ENCODE data around the gene HOXA1.

HOXA1 gene

GRCh38 chr7:27111042-27111750 is 15.4 kb upstream of the HOXA1 start:
- Histone ChIP-seq H2AFZ (ENCODE audit: low read length) (no peak overlapping the region), H3K79me2 (ENCODE audit: insufficient read depth, low read length) (no peaks in the 10 kb centered on the region), H3K27ac (ENCODE audit: low read depth, low read length, poor library complexity, severe bottlenecking) (no peak overlapping the region), H3K36me3 (ENCODE audit: insufficient read depth, low read length) (no peaks in the 10 kb centered on the region), H3K4me3 (ENCODE audit: low read depth, low read length, poor library complexity, severe bottlenecking) (no peak overlapping the region), H3K9me3 (ENCODE audit: low read length) (no peaks in the 10 kb centered on the region), H4K20me1 (ENCODE audit: insufficient read depth, low read length) (no peaks in the 10 kb centered on the region), H3K4me1 (ENCODE audit: insufficient read depth, low read length, severe bottlenecking) (no peaks in the 10 kb centered on the region), H3K27me3 (ENCODE audit: insufficient read depth, low read length) (no peaks in the 10 kb centered on the region), H3K9me2 (ENCODE audit: low read depth, low read length) (no peaks in the 10 kb centered on the region), H3K4me2 (ENCODE audit: low read length) (no peak overlapping the region), H3K9ac (ENCODE audit: low read length) (no peak overlapping the region), H3F3A (ENCODE audit: insufficient read depth, low read length) (no peaks in the 10 kb centered on the region)
- TF ChIP-seq EZH2 (IDR thresholded peaks at IDR 0.05; ENCODE audit: borderline replicate concordance, low read length) (no peak), CTCF (IDR thresholded peaks at IDR 0.05; ENCODE audit: low read length) (no peak)

GRCh38 chr7:27110186-27111031 is 14.6 kb upstream of the HOXA1 start:
- H3K4me2 ChIP-seq (ENCODE audit: low read length): no peak overlapping the region
- H3K9me3 ChIP-seq (ENCODE audit: low read length): no peaks in the 10 kb centered on the region
- no peaks in the 10 kb centered on the region for H3K27me3 ChIP-seq (ENCODE audit: insufficient read depth, low read length)
- TF ChIP-seq EZH2 (IDR thresholded peaks at IDR 0.05; ENCODE audit: borderline replicate concordance, low read length) (no peak), CTCF (IDR thresholded peaks at IDR 0.05; ENCODE audit: low read length) (no peak)
- H3K9me2 ChIP-seq (ENCODE audit: low read depth, low read length): no peaks in the 10 kb centered on the region
- no peaks in the 10 kb centered on the region for H3F3A ChIP-seq (ENCODE audit: insufficient read depth, low read length)
- no peaks in the 10 kb centered on the region for H3K36me3 ChIP-seq (ENCODE audit: insufficient read depth, low read length)
- no peak overlapping the region for H3K9ac ChIP-seq (ENCODE audit: low read length)
- no peaks in the 10 kb centered on the region for H4K20me1 ChIP-seq (ENCODE audit: insufficient read depth, low read length)
- H3K4me3 ChIP-seq (ENCODE audit: low read depth, low read length, poor library complexity, severe bottlenecking): no peak overlapping the region
- H3K27ac ChIP-seq (ENCODE audit: low read depth, low read length, poor library complexity, severe bottlenecking): no peak overlapping the region
- H2AFZ ChIP-seq (ENCODE audit: low read length): no peak overlapping the region
- H3K79me2 ChIP-seq (ENCODE audit: insufficient read depth, low read length): no peaks in the 10 kb centered on the region
- no peaks in the 10 kb centered on the region for H3K4me1 ChIP-seq (ENCODE audit: insufficient read depth, low read length, severe bottlenecking)

- Histone ChIP-seq H3K9ac (ENCODE audit: low read length) (no peak overlapping the region), H3K4me2 (ENCODE audit: low read length) (no peak overlapping the region), H3K36me3 (ENCODE audit: insufficient read depth, low read length) (no peaks in the 10 kb centered on the region), H3K27ac (ENCODE audit: low read depth, low read length, poor library complexity, severe bottlenecking) (no peak overlapping the region), H3K4me1 (ENCODE audit: insufficient read depth, low read length, severe bottlenecking) (no peaks in the 10 kb centered on the region), H3K27me3 (ENCODE audit: insufficient read depth, low read length) (no peaks in the 10 kb centered on the region), H3K9me2 (ENCODE audit: low read depth, low read length) (no peaks in the 10 kb centered on the region), H2AFZ (ENCODE audit: low read length) (no peak overlapping the region), H3K9me3 (ENCODE audit: low read length) (no peaks in the 10 kb centered on the region), H3F3A (ENCODE audit: insufficient read depth, low read length) (no peaks in the 10 kb centered on the region), H4K20me1 (ENCODE audit: insufficient read depth, low read length) (no peaks in the 10 kb centered on the region), H3K79me2 (ENCODE audit: insufficient read depth, low read length) (no peaks in the 10 kb centered on the region), H3K4me3 (ENCODE audit: low read depth, low read length, poor library complexity, severe bottlenecking) (no peak overlapping the region)
- TF ChIP-seq EZH2 (IDR thresholded peaks at IDR 0.05; ENCODE audit: borderline replicate concordance, low read length) (no peak), CTCF (IDR thresholded peaks at IDR 0.05; ENCODE audit: low read length) (no peak)
These were observed 13.8 kb upstream of the HOXA1 start for GRCh38 chr7:27109466-27110185.
